GM12864 (cell line): ENCODE results near the gene DGKI.

Experiments
- DNase-seq: peaks from one replicate; pipeline ENCODE4 v3.0.0-alpha.2; 2011; ENCODE audit warnings: low read depth
- H3K4me3 ChIP-seq: 2 replicates; pipeline ENCODE4 v1.5.1; 2011; ENCODE audit warnings: mild to moderate bottlenecking, low read depth, low read length, control low read depth
- CTCF ChIP-seq: IDR thresholded peaks from 2 replicates; pipeline ENCODE4 v1.5.1; 2011; ENCODE audit warnings: low read depth, mild to moderate bottlenecking, moderate library complexity, low read length, control low read depth, inconsistent platforms; ENCODE audit errors: missing control alignments

DGKI gene

GRCh38 chr7:137658190-137658900 is 188.4 kb downstream of the DGKI start:
- H3K4me3 ChIP-seq = no peak overlapping the region
- no peak for TF ChIP-seq CTCF
- no peak for DNase-seq

- TF ChIP-seq CTCF = no peak
- no peak for DNase-seq
- no peak overlapping the region for H3K4me3 ChIP-seq
Observed at GRCh38 chr7:137657476-137658189, 189.1 kb downstream of the DGKI start.

- no peak for TF ChIP-seq CTCF
- no peak for DNase-seq
- no peak overlapping the region for H3K4me3 ChIP-seq
Observed at GRCh38 chr7:137656850-137657232, 189.9 kb downstream of the DGKI start.

GRCh38 chr7:137656227-137656849 is 190.4 kb downstream of the DGKI start:
- TF ChIP-seq CTCF = peak; percentile 71
- H3K4me3 ChIP-seq = no peak overlapping the region
- peak; percentile 40 for DNase-seq

GRCh38 chr7:137655804-137656203 is 191.0 kb downstream of the DGKI start:
- H3K4me3 ChIP-seq = no peak overlapping the region
- no peak for TF ChIP-seq CTCF
- no peak for DNase-seq

- no peak overlapping the region for H3K4me3 ChIP-seq
- no peak for TF ChIP-seq CTCF
- no peak for DNase-seq
Observed at GRCh38 chr7:137652721-137653120, 194.1 kb downstream of the DGKI start.
